ENCODE results near the gene CDK12.
A peak's percentile ranks its signal among the peaks of the same experiment; 100 is the strongest.
"Not testable (repeated sequence)": the region's sequence is repeated elsewhere in the genome, so short reads cannot be mapped to it uniquely, and the experiment has no call there.

CDK12 gene

DNA sequence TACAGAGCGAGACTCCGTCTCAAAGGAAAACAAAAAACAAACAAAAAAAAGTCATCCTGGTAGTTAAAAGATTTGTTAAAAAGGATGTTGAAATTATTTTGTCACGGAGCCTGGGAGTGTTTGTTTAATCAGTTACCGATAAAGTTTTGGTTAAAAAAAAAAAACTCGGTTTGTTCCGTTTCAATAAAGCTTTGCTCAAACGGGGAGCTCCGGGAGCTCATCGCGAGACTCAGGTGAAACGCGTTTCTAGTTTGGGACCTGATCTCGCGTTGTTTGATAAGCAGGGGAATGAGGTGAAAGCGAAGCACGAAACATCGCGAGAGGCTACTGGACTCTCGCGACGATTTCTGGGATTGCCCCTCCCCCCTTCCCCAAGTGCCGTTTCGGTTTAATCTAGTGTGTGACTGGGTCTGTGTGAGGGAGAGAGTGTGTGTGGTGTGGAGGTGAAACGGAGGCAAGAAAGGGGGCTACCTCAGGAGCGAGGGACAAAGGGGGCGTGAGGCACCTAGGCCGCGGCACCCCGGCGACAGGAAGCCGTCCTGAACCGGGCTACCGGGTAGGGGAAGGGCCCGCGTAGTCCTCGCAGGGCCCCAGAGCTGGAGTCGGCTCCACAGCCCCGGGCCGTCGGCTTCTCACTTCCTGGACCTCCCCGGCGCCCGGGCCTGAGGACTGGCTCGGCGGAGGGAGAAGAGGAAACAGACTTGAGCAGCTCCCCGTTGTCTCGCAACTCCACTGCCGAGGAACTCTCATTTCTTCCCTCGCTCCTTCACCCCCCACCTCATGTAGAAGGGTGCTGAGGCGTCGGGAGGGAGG is at the start of gene CDK12:
CDK12 (plus strand) TSS at position 374 of the 813 bp plus-strand sequence. CDS start 586 bp downstream, outside the sequence.
- peak; percentile 100 for DNase-seq (ENCODE audit: low spot score)

- no peak for DNase-seq (ENCODE audit: low spot score)
Measured at GRCh38 chr17:39416141-39416540, 45.1 kb upstream of the CDK12 start.

- DNase-seq (ENCODE audit: low spot score): no peak
Measured at GRCh38 chr17:39429600-39429999, 31.7 kb upstream of the CDK12 start.

DNA sequence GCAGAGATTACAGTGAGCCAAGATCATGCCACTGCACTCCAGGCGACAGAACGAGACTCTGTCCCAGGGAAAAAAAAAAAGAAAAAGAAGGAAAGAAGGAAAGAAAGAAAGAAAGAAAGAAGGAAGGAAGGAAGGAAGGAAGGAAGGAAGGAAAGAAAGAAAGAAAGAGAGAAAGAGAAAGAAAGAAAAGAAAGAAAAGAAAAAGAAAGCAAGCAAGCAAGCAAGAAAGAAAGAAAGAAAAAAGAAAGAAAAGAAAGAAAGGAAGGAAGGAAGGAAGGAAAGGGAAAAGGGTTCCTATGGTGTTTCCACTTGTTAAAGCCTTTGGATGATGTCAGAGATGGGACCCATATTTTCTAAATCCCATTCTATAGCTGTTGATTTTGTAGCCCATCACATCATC is 21.4 kb upstream of the CDK12 start:
- DNase-seq (ENCODE audit: low spot score): not testable (repeated sequence)

- DNase-seq (ENCODE audit: low spot score): no peak
Measured at GRCh38 chr17:39443326-39443725, 18.0 kb upstream of the CDK12 start.

GRCh38 chr17:39447561-39447960 is 13.7 kb upstream of the CDK12 start:
- DNase-seq (ENCODE audit: low spot score): no peak

GRCh38 chr17:39450051-39450450 is 11.2 kb upstream of the CDK12 start:
- no peak for DNase-seq (ENCODE audit: low spot score)

GRCh38 chr17:39450847-39451581 is 10.3 kb upstream of the CDK12 start, which contains the start of gene MED1:
Gene MED1, minus strand, starts transcription at chr17:39451263. Its CDS starts 201 bp downstream, at chr17:39451062.
- DNase-seq (ENCODE audit: low spot score): peak; percentile 99

DNA sequence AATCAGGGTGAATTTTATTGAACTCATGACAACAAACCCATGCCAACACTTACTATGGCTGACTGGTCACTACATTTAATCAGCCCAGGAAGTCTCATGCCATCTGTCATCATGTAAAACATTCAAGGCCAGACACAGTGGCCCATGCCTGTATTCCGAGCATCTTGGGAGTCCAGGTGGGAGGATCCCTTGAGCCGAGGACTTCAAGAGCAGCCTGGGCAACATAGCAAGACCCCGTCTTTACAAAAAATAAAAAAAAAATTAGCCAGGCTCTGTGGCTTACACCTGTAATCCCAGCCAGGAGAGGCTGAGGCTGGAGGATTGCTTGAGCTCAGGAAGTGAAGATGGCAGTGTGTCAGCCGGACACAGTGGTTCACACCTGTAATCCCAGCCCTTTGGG is 5.4 kb upstream of the CDK12 start:
- DNase-seq (ENCODE audit: low spot score): no peak

GRCh38 chr17:39461926-39462569 is 762 bp downstream of the CDK12 start:
- DNase-seq (ENCODE audit: low spot score): no peak

DNA sequence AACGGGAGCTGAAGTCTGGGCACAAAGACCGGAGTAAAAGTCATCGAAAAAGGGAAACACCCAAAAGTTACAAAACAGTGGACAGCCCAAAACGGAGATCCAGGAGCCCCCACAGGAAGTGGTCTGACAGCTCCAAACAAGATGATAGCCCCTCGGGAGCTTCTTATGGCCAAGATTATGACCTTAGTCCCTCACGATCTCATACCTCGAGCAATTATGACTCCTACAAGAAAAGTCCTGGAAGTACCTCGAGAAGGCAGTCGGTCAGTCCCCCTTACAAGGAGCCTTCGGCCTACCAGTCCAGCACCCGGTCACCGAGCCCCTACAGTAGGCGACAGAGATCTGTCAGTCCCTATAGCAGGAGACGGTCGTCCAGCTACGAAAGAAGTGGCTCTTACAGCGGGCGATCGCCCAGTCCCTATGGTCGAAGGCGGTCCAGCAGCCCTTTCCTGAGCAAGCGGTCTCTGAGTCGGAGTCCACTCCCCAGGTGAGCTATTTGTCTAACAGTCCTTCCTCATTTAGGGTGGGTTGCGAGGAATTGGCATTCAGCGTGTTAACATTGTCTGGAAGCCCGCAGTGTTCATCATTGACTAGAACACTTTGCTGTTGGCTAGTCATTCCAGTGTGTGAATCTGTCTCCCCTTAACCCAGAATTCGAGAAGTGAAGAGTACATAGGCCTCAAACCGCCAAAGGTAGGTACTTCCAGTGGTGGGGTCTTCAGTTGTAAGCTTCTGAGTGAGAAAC is 1.5 kb downstream of the CDK12 start:
- DNase-seq (ENCODE audit: low spot score): peak; percentile 48

GRCh38 chr17:39464639-39465181 is 3.4 kb downstream of the CDK12 start:
- not testable (repeated sequence) for DNase-seq (ENCODE audit: low spot score)

DNA sequence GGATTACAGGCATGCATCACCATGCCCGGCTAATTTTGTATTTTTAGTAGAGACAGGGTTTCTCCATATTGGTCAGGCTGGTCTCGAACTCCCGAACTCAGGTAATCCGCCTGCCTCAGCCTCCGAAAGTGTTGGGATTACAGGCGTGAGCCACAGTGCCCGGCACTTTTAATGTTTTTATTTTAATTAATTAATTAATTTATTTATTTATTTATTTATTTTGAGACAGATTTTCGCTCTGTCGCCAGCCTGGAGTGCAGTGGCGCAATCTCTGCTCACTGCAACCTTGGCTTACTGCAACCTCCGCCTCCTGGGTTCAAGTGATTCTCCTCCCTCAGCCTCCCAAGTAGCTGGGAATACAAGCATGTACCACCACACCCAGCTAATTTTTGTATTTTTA is 7.3 kb downstream of the CDK12 start:
- not testable (repeated sequence) for DNase-seq (ENCODE audit: low spot score)

DNA sequence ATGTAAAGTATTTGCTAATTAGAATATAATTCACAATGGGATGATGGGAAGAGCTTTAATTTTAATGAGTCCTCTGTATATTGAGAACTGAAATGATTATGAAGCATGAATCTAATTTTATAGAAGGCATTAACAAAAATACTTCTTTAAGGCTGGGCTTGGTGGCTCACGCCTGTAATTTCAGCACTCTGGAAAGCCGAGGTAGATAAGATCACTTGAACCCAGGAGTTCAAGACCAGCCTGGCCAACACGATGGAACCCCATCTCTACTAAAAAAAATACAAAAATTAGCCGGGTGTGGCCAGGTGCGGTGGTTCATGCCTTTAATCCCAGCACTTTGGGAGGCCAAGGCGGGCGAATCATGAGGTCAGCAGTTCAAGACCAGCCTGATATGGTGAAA is 12.0 kb downstream of the CDK12 start:
- DNase-seq (ENCODE audit: low spot score): no peak

GRCh38 chr17:39479631-39480030 is 18.3 kb downstream of the CDK12 start:
- not testable (repeated sequence) for DNase-seq (ENCODE audit: low spot score)

- DNase-seq (ENCODE audit: low spot score): no peak
Measured at GRCh38 chr17:39483506-39483905, 22.2 kb downstream of the CDK12 start.

DNA sequence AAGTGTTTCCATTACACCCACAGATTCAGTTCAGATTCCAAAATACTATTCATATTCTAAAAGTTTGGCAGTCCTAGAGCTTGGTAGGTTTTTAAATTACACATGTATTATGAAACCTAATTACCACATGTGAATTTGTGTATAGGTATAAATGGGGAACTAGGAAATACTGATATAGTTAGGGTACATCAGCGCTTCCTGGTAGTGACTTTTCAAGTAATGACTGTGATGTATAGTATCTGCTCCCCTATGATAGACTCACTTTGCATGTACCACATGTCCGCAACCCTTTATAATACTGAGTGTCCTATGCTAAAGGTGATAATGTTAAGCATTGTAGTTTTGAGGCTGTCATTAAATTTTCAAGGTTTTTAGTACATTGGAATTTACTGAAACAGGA is 22.9 kb downstream of the CDK12 start:
- DNase-seq (ENCODE audit: low spot score): no peak

DNA sequence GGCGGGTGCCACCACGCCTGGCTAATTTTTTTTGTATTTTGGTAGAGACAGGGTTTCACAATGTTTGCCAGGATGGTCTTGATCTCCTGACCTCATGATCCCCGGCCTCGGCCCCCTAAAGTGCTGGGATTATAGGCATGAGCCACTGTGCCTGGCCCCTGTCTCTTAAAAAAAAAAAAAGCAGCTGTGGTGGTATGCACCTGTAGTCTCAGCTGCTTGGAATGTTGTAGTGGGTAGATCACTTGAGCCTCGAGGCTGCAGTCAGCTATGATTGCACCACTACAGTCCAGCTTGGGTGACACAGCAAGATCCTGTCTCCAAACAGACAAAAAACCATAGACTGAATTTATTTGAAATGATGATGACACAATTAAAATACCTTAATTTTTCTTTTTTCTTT is 24.3 kb downstream of the CDK12 start:
- no peak for DNase-seq (ENCODE audit: low spot score)

DNA sequence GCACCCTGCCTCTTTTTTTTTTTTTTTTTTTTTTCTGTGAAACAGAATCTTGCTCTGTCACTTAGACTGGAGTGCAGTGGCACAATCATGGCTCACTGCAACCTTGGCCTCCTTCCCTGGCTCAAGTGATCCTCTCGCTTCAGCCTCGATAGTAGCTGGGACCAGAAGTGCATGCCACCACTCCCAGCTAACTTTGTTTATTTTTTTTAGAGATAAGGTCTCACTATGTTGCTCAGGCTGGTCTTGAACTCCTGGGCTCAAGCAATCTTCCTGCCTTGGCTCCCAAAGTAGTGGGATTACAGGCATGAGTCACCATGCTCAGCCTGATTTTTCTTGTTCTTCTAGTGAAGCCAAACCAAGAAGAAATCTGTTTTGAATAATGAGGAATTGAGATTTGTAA is 25.0 kb downstream of the CDK12 start:
- no peak for DNase-seq (ENCODE audit: low spot score)

GRCh38 chr17:39487490-39487889 is 26.2 kb downstream of the CDK12 start:
- not testable (repeated sequence) for DNase-seq (ENCODE audit: low spot score)

DNA sequence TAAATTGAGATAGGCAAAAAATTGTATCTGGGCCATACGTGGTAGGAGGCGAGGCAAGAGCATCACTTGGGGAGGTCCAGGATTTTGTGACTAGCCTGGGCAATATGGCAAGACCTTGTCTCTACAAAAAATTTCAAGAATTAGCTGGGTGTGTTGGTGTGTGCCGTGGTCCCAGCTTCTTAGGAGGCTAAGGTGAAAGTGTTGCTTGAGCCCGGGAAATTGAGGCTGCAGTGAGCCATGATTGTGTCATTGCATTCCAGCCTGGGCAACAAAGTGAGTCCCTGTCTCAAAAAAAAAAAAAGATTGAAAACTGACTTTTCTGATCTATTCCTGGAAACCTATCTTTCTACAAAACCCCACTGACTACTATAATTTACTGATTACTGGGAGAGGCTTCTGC is 26.7 kb downstream of the CDK12 start:
- DNase-seq (ENCODE audit: low spot score): no peak

DNA sequence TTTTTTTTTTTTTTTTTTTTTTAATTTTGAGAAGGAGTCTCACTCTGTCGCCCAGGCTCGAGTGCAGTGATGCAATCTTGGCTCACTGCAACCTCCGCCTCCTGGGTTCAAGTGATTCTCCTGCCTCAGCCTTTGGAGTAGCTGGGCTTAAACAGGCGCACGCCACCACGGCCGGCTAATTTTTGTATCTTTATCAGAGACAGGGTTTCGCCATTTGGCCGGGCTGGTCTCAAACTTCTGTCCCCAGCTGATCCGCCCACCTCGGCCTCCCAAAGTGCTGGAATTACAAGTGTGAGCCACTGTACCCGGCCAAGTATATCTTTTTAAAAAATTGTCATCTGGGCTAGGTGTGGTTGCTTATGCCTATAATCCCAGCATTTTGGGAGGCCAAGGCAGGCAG is 35.6 kb downstream of the CDK12 start:
- DNase-seq (ENCODE audit: low spot score): not testable (repeated sequence)
